Activated CD4-positive, CD25-positive, alpha-beta regulatory T cell (primary cell): ENCODE measurements around the gene RUVBL1.

ENCODE experiments used
- DNase-seq, 4 experiments: peaks; one replicate each; lab custom pipeline; 2025; lab: John Stamatoyannopoulos, UW

RUVBL1 gene

DNA sequence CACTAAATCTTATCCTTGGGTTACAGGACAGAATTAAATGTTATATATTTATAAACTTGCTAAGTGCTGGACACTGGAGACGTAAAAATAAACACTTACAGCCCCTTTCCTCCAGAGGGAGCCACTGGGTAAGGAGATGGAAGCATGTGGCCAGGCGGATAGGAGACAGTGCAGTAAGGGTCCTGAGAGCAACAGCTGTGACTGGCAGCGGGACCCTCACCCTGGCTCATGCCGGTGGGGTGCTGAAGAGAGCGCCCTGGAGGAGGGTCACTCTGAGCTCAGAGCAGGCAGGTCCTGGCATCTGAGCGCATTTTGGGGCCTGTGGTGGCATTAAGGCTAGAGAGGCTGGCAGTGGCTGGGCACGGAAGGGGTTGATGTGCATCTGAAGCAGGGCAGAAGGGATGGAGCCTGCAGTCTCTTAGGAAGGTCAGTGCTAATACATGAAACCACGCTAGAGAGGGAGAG lies 55.4 kb downstream of the RUVBL1 start:
- DNase-seq = no peak

DNA sequence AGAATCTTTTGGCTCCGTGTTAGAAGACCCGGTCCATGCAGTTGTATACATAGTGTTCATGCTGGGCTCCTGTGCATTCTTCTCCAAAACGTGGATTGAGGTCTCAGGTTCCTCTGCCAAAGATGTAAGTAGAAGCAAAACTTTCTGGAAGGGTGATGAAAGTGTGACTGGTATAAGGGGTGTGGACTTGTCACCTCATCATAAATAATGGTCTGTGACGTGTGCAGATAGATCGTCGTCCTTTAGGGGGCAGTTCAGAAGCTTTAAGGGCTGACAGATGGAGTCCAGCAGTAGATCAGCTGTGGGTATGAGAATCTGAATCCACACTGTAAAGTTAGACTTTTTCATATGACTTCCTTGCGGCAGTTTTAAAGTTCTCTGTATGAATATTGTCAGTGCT lies 56.1 kb downstream of the RUVBL1 start:
- DNase-seq = no peak

DNA sequence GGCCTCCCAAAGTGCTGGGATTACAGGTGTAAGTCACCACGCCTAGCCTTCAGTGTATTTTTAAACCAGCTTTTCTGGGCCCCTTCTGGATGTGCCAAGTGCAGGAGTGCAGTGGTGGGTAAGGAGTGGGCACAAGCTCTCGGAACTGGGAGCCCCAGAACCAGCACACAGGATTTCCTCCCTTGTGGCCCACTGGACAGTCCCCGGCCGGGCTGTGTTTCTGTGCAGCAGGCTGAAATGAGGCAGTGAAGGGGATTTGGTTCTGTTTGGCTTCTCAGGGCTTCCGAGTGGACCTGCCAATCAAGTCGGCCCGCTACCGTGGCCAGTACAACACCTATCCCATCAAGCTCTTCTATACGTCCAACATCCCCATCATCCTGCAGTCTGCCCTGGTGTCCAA lies 56.9 kb downstream of the RUVBL1 start:
- DNase-seq = no peak

DNA sequence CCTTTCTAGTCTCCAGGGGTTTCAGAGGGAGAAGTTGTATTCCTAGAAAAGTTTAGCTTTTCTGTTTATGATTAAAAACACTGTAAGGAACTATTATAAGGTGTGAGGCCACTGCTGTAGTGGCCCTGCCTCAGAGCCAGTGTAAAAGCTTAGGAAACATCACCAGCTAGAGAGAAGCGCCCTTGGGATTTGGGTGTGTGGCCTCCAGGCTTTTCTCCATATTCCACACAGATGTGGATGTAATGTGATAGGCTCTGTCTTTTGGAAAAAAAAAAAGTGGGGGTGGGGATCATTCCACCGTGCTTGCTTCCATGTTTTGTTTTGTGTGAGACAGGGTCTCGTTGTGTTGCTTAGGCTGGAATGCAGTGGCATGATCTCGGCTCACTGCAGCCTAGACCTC lies 57.5 kb downstream of the RUVBL1 start:
- DNase-seq = no peak

DNA sequence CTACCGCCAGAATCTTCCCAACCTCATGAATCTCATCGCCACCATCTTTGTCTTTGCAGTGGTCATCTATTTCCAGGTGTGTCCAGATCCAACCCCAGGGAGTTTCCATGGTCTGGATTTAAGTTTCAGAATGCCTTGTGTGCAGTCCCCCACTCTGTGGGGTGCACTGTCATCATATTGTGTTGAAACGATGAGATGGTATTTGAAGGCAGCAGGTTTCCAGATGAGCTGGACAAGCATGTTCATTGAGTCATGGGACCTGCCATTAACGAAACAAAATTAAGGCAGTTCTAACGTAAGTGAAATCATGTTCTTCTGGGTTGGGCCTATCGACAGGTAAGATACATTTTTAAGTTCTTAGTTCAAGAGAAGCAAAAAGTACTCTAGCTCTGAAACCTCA lies 58.6 kb downstream of the RUVBL1 start:
- no peak for DNase-seq

DNA sequence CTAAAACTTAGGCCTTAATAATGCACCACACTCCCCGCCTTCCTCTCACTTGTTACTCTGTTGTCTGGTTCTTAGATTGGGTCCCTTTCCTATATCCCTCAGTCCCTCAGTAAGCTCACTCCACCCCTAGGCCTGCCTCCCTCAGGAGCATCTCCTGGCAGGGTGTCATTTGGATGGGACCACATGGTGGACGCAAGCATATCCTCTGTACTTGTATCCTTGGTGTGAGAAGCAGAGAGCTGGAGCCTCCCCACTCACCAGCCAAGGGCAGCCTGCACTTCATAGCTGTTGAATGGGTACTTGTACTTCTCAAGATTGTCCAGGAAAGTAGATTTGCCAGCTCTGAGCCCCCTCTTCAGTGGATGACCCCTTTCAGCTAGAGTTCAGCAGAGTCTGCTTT lies 59.7 kb downstream of the RUVBL1 start:
- DNase-seq = no peak

DNA sequence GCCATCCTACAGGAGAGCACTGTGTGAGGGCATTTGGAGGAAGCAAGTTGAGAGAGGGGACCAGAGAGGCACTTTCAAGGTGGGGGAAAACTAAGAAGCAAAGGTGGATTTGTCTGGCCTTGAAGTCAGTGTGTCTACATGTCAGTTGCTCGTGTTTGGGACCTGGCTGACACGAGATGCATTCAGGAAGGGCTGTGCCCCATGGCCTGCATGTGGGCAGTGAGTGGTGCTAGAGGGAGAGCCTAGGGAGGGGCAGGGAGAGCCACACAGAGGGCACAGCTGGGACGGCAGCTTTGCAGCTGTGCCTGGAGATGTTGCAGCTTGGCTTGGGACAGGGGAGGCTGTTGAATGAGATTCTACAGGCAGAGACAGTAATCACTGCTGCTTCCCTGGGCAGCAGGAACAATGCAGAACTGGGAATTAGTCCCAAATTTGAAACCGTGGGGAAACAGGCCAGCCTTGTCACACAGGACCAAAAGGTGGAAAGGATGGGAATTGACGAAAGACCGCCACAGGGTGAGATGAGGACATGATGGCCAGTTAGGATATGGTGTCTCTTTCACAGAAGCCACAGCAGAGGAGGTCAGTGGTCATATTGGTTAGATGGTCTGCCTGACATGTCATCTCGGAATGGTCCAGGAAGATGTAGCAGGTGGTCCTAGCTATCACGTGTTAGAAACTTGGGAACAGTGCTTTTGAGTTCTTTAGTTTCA lies 61.4 kb downstream of the RUVBL1 start:
- DNase-seq = no peak

DNA sequence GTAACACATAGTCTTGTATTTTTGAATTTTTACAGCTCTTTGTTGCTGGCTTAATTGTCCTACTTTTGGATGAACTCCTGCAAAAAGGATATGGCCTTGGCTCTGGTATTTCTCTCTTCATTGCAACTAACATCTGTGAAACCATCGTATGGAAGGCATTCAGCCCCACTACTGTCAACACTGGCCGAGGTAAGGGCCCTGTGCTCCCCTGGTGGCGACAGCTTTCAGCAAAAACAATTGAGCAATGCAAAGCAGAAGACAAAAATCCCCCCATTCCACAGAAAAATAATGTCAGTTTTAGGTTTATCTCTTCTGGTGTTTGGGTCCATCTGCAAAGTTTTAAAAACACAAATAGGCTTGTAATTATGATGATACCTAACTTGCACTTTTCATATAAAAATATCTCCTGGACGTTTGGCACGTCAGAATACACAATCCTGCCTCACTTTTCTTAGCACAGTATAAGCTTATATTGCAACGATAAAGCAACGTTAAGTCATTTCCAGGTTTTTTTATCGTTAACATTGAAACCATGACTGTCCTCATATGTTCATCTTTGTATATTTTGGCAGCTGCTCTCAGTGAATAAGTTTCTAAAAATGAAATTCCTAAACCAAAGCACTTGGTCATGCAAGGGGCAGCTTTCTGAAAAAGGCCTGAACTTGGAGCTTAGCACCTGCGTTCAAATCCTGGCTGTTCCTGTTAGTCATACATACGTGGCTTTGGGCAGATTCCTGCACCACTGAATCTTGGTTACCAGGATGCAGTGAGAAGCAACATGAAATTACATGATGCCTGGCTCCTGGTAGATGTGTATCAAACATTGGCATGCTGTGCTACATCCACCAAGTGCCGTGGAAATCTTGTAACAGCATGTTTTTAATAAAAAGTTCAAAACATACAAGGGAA lies 62.9 kb downstream of the RUVBL1 start:
- no peak for DNase-seq

DNA sequence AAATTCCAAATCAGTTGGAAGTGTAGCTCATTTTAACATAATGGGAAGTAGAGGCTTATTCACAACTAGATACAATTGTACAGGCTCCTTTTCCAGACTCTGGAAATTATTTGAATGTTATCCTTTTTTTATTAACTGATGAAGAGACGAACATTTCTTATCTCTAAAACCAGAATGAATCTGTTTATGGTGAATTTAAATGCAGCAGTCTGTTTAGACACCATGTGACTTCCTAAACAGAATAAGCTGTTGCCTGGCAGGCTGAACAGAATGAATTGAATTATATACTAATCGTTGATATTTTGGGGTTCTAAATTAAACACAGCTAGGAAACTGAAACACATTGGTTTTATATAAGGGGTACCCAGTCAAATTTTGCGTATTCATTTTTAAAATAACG lies 67.4 kb downstream of the RUVBL1 start:
- no peak for DNase-seq

DNA sequence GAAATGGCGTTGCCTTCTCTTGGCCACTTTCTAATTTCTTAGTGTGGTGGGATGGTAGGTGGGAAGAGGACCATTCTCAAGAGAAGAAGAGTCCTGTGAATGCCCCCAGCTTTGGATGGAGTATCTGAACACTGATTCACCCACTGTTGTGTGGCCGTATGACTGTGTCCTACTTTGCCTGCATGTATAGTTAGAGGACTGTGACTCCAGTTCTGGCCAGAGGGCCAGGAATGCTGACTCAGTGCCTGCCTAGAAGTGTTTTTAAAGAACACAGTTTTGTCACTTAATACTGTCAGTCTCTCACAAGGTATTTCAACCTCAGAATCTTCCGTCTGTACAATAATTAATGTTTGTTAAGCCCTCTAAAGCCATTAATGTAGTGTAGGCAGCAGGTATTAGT lies 69.2 kb downstream of the RUVBL1 start:
- no peak for DNase-seq

DNA sequence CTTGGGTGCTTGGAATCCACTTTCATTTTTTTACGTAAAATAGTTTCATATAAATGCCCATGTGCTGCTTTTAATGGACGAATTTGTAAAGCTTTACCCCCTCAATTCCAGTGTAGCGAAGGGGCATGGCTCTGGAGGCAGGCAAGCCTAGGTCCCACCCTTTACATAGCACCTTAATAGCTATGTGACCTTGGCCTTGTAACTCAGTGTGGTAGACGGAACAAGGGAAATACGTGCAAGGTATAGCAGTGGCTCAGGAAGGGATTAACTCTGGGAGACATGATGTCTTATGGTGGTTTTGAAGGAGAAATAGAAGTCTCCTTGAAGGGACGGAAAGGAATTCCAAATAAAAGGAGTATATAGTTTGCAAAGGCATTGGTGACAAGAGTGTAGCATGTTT lies 70.0 kb downstream of the RUVBL1 start:
- DNase-seq = no peak

DNA sequence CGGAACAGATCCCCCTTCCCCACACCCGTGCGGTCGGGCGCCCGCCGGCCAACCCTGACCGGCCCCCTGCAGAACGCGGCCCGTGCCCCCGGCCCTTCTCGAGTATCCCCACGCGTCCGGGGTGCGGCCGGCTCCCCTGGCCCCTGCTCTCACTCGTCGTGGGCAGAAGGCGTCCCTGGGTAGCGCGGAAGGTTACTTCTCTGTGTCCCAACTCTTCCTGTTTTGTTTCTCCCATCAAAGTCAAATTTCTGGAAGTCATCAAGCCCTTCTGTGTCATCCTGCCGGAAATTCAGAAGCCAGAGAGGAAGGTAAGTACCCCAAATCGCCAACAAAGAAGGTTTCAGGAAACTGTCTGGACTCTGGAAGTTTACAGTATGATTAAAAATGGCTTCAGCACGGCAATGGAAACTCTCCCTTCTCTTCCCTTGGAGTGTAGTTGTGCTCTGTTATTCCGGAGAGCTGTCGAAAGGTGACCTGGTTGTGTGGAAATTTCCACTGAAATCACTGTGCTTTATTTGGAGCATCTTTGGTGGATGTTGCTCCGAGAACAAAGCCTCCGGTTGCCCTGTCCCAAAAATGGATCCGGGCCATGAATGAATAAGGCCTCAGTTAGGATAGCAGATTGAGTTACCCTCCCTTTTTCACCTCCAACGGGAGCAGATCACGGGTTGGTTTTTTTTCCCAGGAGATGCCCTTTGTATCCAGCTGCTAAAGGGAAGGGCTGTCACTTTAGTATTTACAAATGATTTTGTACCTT lies 70.8 kb downstream of the RUVBL1 start:
- DNase-seq = no peak

DNA sequence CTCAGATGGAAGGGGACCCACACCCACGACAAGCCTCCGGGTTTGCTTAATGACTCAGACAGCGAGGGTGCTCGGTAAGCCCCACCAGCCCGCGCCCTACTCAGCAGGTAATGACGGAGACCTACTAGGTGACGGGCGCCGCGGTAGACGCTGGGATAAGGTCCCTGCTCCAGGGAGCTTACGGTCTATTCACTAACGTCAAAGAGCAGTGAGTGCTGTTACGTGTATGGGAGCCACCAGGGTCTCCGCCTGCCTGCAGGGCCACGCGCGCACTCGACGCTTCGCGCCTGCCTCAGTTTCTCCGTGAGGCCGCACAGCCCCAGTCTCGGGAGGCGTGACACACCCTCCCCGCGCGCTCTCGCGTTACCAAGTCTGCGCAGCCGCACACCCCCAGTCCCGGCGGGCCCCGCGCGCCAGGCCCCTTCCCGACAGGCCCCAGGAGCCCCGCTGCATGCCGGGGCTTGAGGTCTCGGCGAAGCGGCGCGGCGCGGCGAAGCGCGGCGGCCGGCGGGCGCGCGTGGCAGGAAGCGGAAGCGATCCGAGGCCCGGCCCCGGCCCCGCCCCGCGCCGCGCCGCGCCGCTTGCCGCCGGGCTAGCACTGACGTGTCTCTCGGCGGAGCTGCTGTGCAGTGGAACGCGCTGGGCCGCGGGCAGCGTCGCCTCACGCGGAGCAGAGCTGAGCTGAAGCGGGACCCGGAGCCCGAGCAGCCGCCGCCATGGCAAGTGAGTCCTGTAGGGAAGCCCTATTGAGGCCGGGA lies 71.6 kb downstream of the RUVBL1 start, which contains the start of gene SEC61A1:
SEC61A1 (plus strand) TSS at position 601 of the 758 bp plus-strand sequence; CDS start at position 717, 116 bp downstream.
- DNase-seq = peak; percentile 81 to 95 (median 92)

DNA sequence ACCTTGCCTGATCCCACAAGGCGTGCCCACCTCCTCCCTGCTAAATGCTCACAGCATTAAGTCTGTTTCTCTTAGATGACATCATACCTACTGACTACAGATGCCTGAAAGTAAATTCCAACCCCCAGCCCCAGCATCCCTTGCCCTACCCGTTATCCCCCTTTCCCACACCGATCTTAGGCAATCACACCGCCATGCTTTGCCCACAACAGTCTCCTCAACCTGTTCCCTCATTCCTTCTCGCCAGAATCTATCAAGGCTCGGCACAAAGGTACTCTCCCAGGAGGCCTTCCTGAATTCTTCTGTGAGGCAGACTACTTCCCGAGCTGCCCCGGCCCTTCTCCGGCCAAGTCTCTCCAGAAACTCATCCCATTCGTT lies 72.2 kb downstream of the RUVBL1 start:
- DNase-seq = no peak

DNA sequence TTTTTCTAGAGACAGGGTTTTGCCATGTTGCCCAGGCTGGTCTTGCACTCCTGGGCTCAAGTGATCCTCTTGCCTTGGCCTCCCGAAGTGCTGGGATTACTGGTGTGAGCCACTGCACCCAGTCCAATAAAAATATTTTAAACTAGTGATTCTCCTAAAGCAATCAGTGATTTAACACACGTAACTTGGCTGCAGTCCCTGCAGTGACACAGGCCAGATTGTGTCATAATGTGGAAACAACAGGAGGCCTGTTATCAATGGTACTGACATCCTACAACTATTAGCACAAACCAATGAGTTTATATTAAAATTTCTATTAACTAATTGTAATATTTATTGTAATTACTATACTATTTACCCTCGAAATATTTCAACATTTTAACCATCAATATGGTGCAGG lies 73.0 kb downstream of the RUVBL1 start:
- no peak for DNase-seq

DNA sequence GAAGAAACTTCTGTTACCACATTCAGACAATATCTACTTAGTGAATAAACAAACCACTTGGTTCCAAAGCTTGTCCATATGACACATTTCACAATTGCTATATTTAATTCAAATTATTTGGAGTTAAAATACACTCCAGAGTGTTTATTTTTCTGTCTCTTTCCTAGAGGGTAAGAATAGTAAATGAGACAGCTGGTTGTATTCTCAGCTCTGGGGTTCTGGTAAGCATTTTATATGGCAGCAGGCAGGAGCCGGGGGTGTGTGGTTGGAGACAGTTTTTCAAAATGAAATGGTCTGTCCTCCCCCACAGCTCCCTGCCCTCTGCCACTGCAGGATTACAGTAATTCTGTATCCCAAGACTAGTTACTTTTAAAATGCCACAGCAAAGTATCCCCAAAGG lies 82.3 kb downstream of the RUVBL1 start:
- no peak for DNase-seq

DNA sequence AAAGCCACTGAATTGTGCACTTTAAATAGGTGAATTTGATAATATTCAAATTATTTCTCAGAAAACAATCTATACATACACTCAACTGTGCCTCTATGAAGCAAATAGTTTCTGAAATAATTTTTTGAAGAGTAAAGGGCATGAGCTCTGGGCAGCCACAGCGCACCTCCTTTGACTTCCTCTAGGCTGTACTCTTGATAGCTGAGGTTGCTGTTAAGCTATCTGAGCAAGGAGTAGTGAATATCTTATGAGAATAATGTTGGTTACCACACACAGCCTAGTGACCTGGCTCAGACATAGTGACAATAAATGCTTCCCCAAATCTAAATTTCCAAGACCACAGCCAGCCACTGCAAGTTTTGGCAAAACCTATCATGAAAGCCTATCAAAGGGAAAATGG lies 83.0 kb downstream of the RUVBL1 start:
- DNase-seq = no peak

DNA sequence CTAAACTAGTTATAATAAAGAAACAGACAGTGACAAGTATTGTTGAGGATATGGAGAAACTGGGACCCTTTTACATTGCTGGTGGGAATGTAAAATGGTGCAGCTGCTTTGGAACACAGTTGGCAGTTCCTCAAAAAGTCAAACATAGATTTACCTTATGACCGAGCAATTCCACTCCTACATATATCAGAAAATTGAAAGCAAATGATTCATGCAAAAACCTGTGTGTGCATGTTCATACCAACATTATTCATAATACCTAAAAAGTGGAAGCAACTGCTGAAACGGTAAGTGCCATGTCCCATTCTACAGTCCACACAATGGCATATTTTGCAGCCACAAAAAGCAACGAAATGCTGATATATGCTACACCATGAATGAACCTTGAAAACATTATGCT lies 83.6 kb downstream of the RUVBL1 start:
- no peak for DNase-seq

DNA sequence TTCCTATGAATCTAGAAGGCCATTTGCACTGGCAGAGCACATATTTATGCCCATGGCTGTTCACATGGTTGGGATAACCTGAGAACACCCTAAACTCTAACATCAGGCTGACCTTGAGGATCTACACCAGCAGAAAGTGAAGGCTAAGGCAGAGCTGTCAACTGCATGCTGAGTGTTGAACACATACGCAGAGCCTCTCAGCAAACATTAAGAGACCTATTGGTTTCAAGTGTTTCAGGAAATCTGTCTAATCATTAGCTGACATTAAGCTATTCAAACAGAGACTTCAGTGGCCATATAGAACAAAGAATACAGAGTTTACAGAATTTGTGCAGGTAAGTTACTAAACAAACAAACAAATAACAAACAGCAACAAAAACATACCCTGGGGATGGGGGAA lies 87.5 kb downstream of the RUVBL1 start:
- no peak for DNase-seq

DNA sequence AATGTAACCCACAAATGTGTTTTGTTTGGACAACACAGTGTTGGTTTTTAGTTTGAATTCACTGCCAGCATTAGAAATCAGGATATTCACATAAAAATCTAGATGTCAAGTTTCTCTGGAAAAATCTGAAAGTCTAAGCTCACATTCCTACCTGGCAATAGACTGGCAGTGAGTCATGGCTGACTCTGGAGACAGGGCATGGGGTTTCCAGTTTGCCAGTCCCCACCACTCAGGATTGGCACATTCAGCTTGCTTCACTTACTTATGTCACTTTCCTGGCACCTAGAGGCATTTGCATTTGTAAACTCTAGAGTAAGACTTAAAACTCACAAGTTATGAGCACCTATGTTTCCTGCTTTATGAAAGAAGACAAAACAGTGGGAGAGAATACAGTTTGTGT lies 90.5 kb downstream of the RUVBL1 start:
- no peak for DNase-seq
